Trophoblast cell (in vitro differentiated cells and primary cell): ENCODE data around the gene CMTM2.

ENCODE experiments used
- DNase-seq, 2 donors: peaks; one replicate each; pipeline ENCODE4 v3.0.0-alpha.2; 2016
- H2AFZ ChIP-seq: 2 replicates; pipeline ENCODE4 v1.6.1; 2013; ENCODE audit warnings: low read length, moderate library complexity, mild to moderate bottlenecking; ENCODE audit not compliant: insufficient read depth, poor library complexity
- H2AK5ac ChIP-seq: 2 replicates; pipeline ENCODE4 v1.6.1; 2013; ENCODE audit warnings: mild to moderate bottlenecking, low read length
- H2BK120ac ChIP-seq: 2 replicates; pipeline ENCODE4 v1.6.1; 2013; ENCODE audit warnings: low read length, mild to moderate bottlenecking, moderate library complexity; ENCODE audit not compliant: insufficient read depth, poor library complexity
- H2BK12ac ChIP-seq: 2 replicates; pipeline ENCODE4 v1.6.1; 2013; ENCODE audit warnings: mild to moderate bottlenecking, low read length, moderate library complexity
- H2BK5ac ChIP-seq: 2 replicates; pipeline ENCODE4 v1.6.1; 2013; ENCODE audit warnings: low read length, low read depth, moderate library complexity, mild to moderate bottlenecking; ENCODE audit not compliant: poor library complexity
- H3K14ac ChIP-seq: 2 replicates; pipeline ENCODE4 v1.6.1; 2013; ENCODE audit warnings: mild to moderate bottlenecking, low read length
- H3K18ac ChIP-seq: 2 replicates; pipeline ENCODE4 v1.6.1; 2013; ENCODE audit warnings: mild to moderate bottlenecking, low read length
- H3K23ac ChIP-seq: 2 replicates; pipeline ENCODE4 v1.6.1; 2013; ENCODE audit warnings: low read length
- H3K27ac ChIP-seq: 2 replicates; pipeline ENCODE4 v1.5.1; 2013; ENCODE audit warnings: low read depth, mild to moderate bottlenecking, inconsistent platforms, low read length, moderate library complexity
- H3K27me3 ChIP-seq: 2 replicates; pipeline ENCODE4 v1.6.1; 2013; ENCODE audit warnings: inconsistent platforms, mild to moderate bottlenecking, low read length, moderate library complexity; ENCODE audit not compliant: insufficient read depth
- H3K36me3 ChIP-seq, 2 experiments: 1 replicate in 1 of 2; 2 replicates in 1 of 2; pipeline ENCODE4 v1.6.1; 2013; ENCODE audit warnings: low read length in 2 of 2, mild to moderate bottlenecking in 2 of 2, moderate library complexity in 1 of 2; ENCODE audit not compliant: insufficient read depth in 2 of 2, control insufficient read depth in 1 of 2
- H3K4ac ChIP-seq: 2 replicates; pipeline ENCODE4 v1.6.1; 2013; ENCODE audit warnings: low read depth, mild to moderate bottlenecking, low read length, moderate library complexity
- H3K4me1 ChIP-seq, 2 experiments: 1 replicate in 1 of 2; 2 replicates in 1 of 2; pipeline ENCODE4 v1.6.1; 2013; ENCODE audit warnings: low read length in 2 of 2, mild to moderate bottlenecking in 2 of 2, moderate library complexity in 1 of 2; ENCODE audit not compliant: insufficient read depth in 2 of 2, control insufficient read depth in 1 of 2
- H3K4me2 ChIP-seq: 2 replicates; pipeline ENCODE4 v1.6.1; 2013; ENCODE audit warnings: inconsistent platforms, mild to moderate bottlenecking, low read length, moderate library complexity
- H3K4me3 ChIP-seq: 2 replicates; pipeline ENCODE4 v1.5.1; 2013; ENCODE audit warnings: mild to moderate bottlenecking, low read depth, low read length, inconsistent platforms
- H3K79me1 ChIP-seq: one replicate; pipeline ENCODE4 v1.6.1; 2013; ENCODE audit warnings: low read length
- H3K79me2 ChIP-seq: 2 replicates; pipeline ENCODE4 v1.6.1; 2013; ENCODE audit warnings: low read length, mild to moderate bottlenecking; ENCODE audit not compliant: control insufficient read depth, insufficient read depth, poor library complexity
- H3K9ac ChIP-seq: 2 replicates; pipeline ENCODE4 v1.6.1; 2013; ENCODE audit warnings: mild to moderate bottlenecking, low read length
- H3K9me3 ChIP-seq: 2 replicates; pipeline ENCODE4 v1.6.1; 2013; ENCODE audit warnings: low read depth, mild to moderate bottlenecking, control low read depth, inconsistent platforms, low read length; ENCODE audit not compliant: insufficient read depth
- H4K12ac ChIP-seq: 2 replicates; pipeline ENCODE4 v1.6.1; 2013; ENCODE audit warnings: low read depth, mild to moderate bottlenecking, low read length, moderate library complexity
- H4K8ac ChIP-seq: 2 replicates; pipeline ENCODE4 v1.6.1; 2013; ENCODE audit warnings: low read depth, mild to moderate bottlenecking, low read length, moderate library complexity
- H4K91ac ChIP-seq: one replicate; pipeline ENCODE4 v1.6.1; 2013; ENCODE audit warnings: low read depth, mild to moderate bottlenecking, low read length, moderate library complexity
- WGBS: extraction: QIAGEN DNeasy Blood & Tissue Kit; methylation state at CpG from one replicate; pipeline ENCODE4 v1.1.7; 2013; ENCODE audit warnings: missing lambda C conversion rate; ENCODE audit not compliant: insufficient read length, insufficient coverage; ENCODE audit errors: extremely low coverage; 5-methylcytosine and 5-hydroxymethylcytosine counted together

Gene CMTM2

DNA sequence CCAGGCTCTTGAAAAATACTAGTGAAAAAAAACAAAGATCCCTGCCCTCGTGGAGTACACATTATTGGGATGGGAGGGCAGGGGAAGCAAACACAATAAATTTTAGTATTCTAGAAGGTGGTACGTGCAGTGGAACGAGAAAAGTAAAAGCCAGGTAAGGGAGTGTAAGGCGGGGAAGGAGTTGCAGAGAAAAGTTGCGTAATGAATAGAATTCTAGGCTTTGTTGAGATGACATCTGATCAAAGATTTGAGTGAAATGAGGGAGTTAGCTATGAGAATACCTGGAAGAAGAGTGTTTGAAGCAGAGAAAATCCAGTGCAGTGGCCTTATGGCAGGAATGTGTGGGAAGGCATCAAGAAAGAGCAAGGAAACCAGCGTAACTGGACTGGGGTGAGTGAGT lies 24.8 kb upstream of the CMTM2 start:
- Histone ChIP-seq H3K4me1 (peaks cover 11 to 13% of the 10 kb centered on the region in 2 experiments), H3K23ac (no peak overlapping the region), H3K4me2 (no peak overlapping the region), H3K9me3 (no peaks in the 10 kb centered on the region), H2BK12ac (no peak overlapping the region), H3K79me1 (peaks cover 15% of the 10 kb centered on the region), H4K8ac (no peak overlapping the region), H2AFZ (no peak overlapping the region), H3K14ac (no peak overlapping the region), H2BK5ac (no peak overlapping the region), H4K12ac (no peak overlapping the region), H2BK120ac (no peak overlapping the region), H3K4me3 (no peak overlapping the region), H3K27ac (no peak overlapping the region), H3K36me3 (no peaks in the 10 kb centered on the region), H3K9ac (no peak overlapping the region), H4K91ac (no peak overlapping the region), H3K18ac (no peak overlapping the region), H2AK5ac (no peak overlapping the region), H3K27me3 (no peaks in the 10 kb centered on the region), H3K79me2 (peaks cover 11% of the 10 kb centered on the region), H3K4ac (no peak overlapping the region)
- 100% methylated on average over 2 of the region's 6 CpGs for WGBS
- peak in 1 of 2 donors; percentile 18 for DNase-seq

DNA sequence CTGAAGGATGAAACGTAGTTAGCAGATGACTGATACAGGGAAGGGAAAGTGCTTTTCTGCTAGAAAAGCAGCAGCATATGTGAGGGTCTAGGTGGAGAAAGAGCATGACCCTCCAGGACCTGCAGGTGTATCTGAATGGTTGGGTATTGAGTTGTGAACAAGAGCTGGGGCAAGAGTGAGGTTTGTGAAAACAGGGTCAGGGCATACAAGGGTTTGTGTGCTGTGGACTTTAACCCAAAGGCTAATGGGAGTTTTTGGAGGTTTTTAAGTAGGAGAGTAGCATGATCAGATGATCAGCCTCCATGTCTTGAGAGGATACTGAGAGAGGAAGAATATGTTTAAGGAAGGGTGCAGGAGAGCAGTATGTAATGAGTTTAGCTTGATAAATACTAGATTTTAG lies 19.2 kb upstream of the CMTM2 start:
- no peaks in the 10 kb centered on the region for H3K27me3 ChIP-seq
- H3K14ac ChIP-seq = no peak overlapping the region
- H3K36me3 ChIP-seq = no peaks in the 10 kb centered on the region
- no peak overlapping the region for H2AFZ ChIP-seq
- H3K4me3 ChIP-seq = no peak overlapping the region
- H2BK12ac ChIP-seq = no peak overlapping the region
- no peak overlapping the region for H4K8ac ChIP-seq
- H2AK5ac ChIP-seq = no peak overlapping the region
- H3K23ac ChIP-seq = peak overlapping the region; percentile 94
- no peaks in the 10 kb centered on the region for H3K9me3 ChIP-seq
- DNase-seq = no peak
- H3K27ac ChIP-seq = no peak overlapping the region
- no peaks in the 10 kb centered on the region for H3K79me2 ChIP-seq
- H3K4ac ChIP-seq = no peak overlapping the region
- H2BK5ac ChIP-seq = no peak overlapping the region
- no CpG with 5 or more reads among the region's 1 CpG for WGBS
- H3K79me1 ChIP-seq = no peaks in the 10 kb centered on the region
- H4K12ac ChIP-seq = no peak overlapping the region
- H3K18ac ChIP-seq = no peak overlapping the region
- H3K4me2 ChIP-seq = no peak overlapping the region
- H3K4me1 ChIP-seq = peaks cover 0 to 2% of the 10 kb centered on the region in 2 experiments
- H2BK120ac ChIP-seq = no peak overlapping the region
- no peak overlapping the region for H4K91ac ChIP-seq
- H3K9ac ChIP-seq = no peak overlapping the region

DNA sequence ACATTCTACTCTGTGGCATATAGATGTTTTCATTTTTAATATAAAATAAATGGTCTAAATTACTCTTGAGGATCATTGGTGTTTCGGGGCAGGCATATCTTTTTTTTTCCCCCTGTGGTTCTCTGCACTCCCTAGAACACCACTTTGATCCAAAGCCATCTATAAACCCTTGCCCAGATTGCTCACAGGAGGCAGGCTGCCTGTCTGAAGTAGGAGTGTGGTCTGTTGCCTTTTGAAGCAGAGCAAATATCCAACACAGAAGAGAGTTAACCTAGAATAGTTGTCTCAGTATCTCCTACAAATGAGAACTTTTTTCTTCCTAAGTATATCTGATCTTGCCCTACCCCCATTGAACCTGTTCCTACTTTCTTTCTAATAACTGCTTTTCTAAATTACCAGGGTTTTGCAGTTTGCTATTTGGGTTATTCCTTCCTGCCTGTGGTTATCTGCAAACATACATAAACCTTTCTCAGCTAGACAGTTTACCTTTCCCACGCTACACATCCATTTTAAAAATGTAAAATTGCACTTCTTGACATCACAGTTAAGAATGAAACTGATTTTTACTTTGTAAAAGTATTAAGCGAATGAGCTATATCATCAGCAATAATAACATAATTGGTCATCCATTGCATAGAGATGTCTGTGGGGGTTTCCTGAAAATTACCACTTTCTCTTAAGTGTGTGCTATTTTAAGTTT lies 17.7 kb upstream of the CMTM2 start:
- DNase-seq = peak in 1 of 2 donors; percentile 9
- H2BK12ac ChIP-seq = no peak overlapping the region
- H2AK5ac ChIP-seq = no peak overlapping the region
- H3K27me3 ChIP-seq = no peaks in the 10 kb centered on the region
- H3K4ac ChIP-seq = no peak overlapping the region
- peaks cover 4 to 6% of the 10 kb centered on the region in 2 experiments for H3K36me3 ChIP-seq
- no peak overlapping the region for H4K8ac ChIP-seq
- no peak overlapping the region for H3K4me3 ChIP-seq
- H3K9ac ChIP-seq = no peak overlapping the region
- H3K79me1 ChIP-seq = no peaks in the 10 kb centered on the region
- peaks cover 0 to 2% of the 10 kb centered on the region in 2 experiments for H3K4me1 ChIP-seq
- H3K27ac ChIP-seq = no peak overlapping the region
- H3K18ac ChIP-seq = no peak overlapping the region
- no peak overlapping the region for H4K12ac ChIP-seq
- H2AFZ ChIP-seq = no peak overlapping the region
- H3K14ac ChIP-seq = no peak overlapping the region
- H3K4me2 ChIP-seq = no peak overlapping the region
- no peaks in the 10 kb centered on the region for H3K9me3 ChIP-seq
- H3K23ac ChIP-seq = no peak overlapping the region
- no peak overlapping the region for H2BK120ac ChIP-seq
- WGBS = no CpG with 5 or more reads among the region's 3 CpGs
- H3K79me2 ChIP-seq = no peaks in the 10 kb centered on the region
- H2BK5ac ChIP-seq = no peak overlapping the region
- no peak overlapping the region for H4K91ac ChIP-seq

DNA sequence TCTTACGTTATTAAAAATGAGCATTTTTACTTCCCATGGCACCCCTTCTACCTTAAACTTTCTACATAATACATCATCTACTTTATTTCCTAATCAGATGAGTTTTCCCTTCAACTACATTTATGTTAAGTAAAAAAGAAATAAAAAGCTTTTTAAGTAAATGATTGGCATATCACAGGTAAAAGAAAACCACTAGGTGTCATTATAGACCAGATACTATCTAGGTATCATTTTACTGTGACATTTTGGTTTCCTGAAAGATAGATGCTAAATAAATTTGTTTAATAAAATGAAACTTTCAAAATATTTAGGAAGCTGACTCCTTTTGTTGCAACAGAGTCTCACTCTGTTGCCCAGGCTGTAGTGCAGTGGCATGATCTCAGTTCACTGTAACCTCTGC lies 16.9 kb upstream of the CMTM2 start:
- H2BK5ac ChIP-seq = no peak overlapping the region
- no peak overlapping the region for H2AFZ ChIP-seq
- no peak overlapping the region for H2BK120ac ChIP-seq
- H3K18ac ChIP-seq = no peak overlapping the region
- H3K27me3 ChIP-seq = no peaks in the 10 kb centered on the region
- H3K4ac ChIP-seq = no peak overlapping the region
- 100% methylated on average over 1 of the region's 1 CpG for WGBS
- H3K4me2 ChIP-seq = no peak overlapping the region
- no peak overlapping the region for H4K12ac ChIP-seq
- H3K79me2 ChIP-seq = no peaks in the 10 kb centered on the region
- no peak overlapping the region for H4K8ac ChIP-seq
- H2BK12ac ChIP-seq = no peak overlapping the region
- H3K27ac ChIP-seq = no peak overlapping the region
- no peak overlapping the region for H2AK5ac ChIP-seq
- H3K23ac ChIP-seq = no peak overlapping the region
- H3K79me1 ChIP-seq = no peaks in the 10 kb centered on the region
- H3K36me3 ChIP-seq = peaks cover 6 to 8% of the 10 kb centered on the region in 2 experiments
- peak in 1 of 2 donors; percentile 4 for DNase-seq
- H3K14ac ChIP-seq = no peak overlapping the region
- H3K9ac ChIP-seq = no peak overlapping the region
- no peaks in the 10 kb centered on the region for H3K9me3 ChIP-seq
- no peak overlapping the region for H3K4me3 ChIP-seq
- no peak overlapping the region for H4K91ac ChIP-seq
- H3K4me1 ChIP-seq = peaks cover 0 to 2% of the 10 kb centered on the region in 2 experiments
